ENCODE measurements around the gene DDOST.

Gene DDOST

GRCh38 chr1:20652300-20652699, 8.9 kb downstream of the DDOST start:
- Histone ChIP-seq H3K36me3 (peaks cover 99% of the 10 kb centered on the region), H3K4me1 (ENCODE audit: control insufficient read depth in 1 of 2, insufficient read depth in 1 of 2, low read depth in 1 of 2, low read length in 1 of 2) (no peaks in the 10 kb centered on the region), H3K27me3 (no peaks in the 10 kb centered on the region), H3K27ac (peak overlapping the region; percentile 11), H3K9me3 (no peaks in the 10 kb centered on the region), H3K4me3 (ENCODE audit: low read depth in 1 of 2, low read length in 1 of 2) (no peak overlapping the region)
- TF ChIP-seq CTCF (IDR thresholded peaks at IDR 0.05): no peak

DNA sequence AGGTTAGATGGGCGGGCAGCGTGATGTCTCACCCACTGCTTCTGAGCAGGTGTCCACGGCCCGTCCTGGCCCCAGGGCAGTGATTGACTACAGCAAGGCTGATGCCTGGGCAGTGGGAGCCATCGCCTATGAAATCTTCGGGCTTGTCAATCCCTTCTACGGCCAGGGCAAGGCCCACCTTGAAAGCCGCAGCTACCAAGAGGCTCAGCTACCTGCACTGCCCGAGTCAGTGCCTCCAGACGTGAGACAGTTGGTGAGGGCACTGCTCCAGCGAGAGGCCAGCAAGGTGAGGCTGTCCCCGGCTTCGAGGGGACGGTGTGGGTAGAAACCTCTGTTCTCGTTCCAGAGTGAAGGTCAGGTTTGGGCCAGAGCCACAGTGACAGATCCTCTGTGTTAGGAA, 12.2 kb downstream of the DDOST start:
- no peak overlapping the region for H3K27ac ChIP-seq
- H3K9me3 ChIP-seq: no peaks in the 10 kb centered on the region
- no peaks in the 10 kb centered on the region for H3K4me1 ChIP-seq (ENCODE audit: control insufficient read depth in 1 of 2, insufficient read depth in 1 of 2, low read depth in 1 of 2, low read length in 1 of 2)
- peaks cover 97% of the 10 kb centered on the region for H3K36me3 ChIP-seq
- no peak overlapping the region for H3K4me3 ChIP-seq (ENCODE audit: low read depth in 1 of 2, low read length in 1 of 2)
- no peaks in the 10 kb centered on the region for H3K27me3 ChIP-seq
- no peak for TF ChIP-seq CTCF (IDR thresholded peaks at IDR 0.05)

- no peak for TF ChIP-seq CTCF (IDR thresholded peaks at IDR 0.05)
Observed at GRCh38 chr1:20648438-20648837, 12.7 kb downstream of the DDOST start.

DNA sequence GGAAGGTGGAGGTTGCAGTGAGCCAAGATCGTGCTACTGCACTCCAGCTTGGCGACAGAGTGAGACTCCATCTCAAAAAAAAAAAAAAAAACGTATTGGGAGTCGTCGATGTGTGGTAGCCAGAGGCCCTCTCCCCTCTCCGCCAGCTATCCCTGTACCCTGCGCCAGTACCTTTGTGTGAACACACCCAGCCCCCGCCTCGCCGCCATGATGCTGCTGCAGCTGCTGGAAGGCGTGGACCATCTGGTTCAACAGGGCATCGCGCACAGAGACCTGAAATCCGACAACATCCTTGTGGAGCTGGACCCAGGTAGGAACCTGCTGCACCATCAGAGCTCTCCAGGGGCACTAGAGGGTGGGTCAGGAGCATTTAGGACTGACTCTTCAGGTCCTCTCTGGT, 15.8 kb downstream of the DDOST start:
- Histone ChIP-seq H3K4me1 (ENCODE audit: control insufficient read depth in 1 of 2, insufficient read depth in 1 of 2, low read depth in 1 of 2, low read length in 1 of 2) (no peaks in the 10 kb centered on the region), H3K4me3 (ENCODE audit: low read depth in 1 of 2, low read length in 1 of 2) (no peak overlapping the region), H3K9me3 (no peaks in the 10 kb centered on the region), H3K27me3 (no peaks in the 10 kb centered on the region), H3K27ac (no peak overlapping the region), H3K36me3 (peaks cover 97% of the 10 kb centered on the region)
- no peak for TF ChIP-seq CTCF (IDR thresholded peaks at IDR 0.05)

More at GRCh38 chr1:20648438-20648837, 12.7 kb downstream of the DDOST start:
- H3K27me3 ChIP-seq: no peaks in the 10 kb centered on the region
- peaks cover 97% of the 10 kb centered on the region for H3K36me3 ChIP-seq
- H3K4me3 ChIP-seq (ENCODE audit: low read depth in 1 of 2, low read length in 1 of 2): no peak overlapping the region
- no peak overlapping the region for H3K27ac ChIP-seq
- no peaks in the 10 kb centered on the region for H3K4me1 ChIP-seq (ENCODE audit: control insufficient read depth in 1 of 2, insufficient read depth in 1 of 2, low read depth in 1 of 2, low read length in 1 of 2)
- H3K9me3 ChIP-seq: no peaks in the 10 kb centered on the region

GRCh38 chr1:20644416-20644815, 16.8 kb downstream of the DDOST start:
- no peak overlapping the region for H3K27ac ChIP-seq
- no peak overlapping the region for H3K4me3 ChIP-seq (ENCODE audit: low read depth in 1 of 2, low read length in 1 of 2)
- no peaks in the 10 kb centered on the region for H3K4me1 ChIP-seq (ENCODE audit: control insufficient read depth in 1 of 2, insufficient read depth in 1 of 2, low read depth in 1 of 2, low read length in 1 of 2)
- TF ChIP-seq CTCF (IDR thresholded peaks at IDR 0.05): no peak
- H3K36me3 ChIP-seq: peaks cover 97% of the 10 kb centered on the region
- H3K27me3 ChIP-seq: no peaks in the 10 kb centered on the region
- no peaks in the 10 kb centered on the region for H3K9me3 ChIP-seq

GRCh38 chr1:20643080-20643479, 18.1 kb downstream of the DDOST start:
- H3K9me3 ChIP-seq: no peaks in the 10 kb centered on the region
- no peak overlapping the region for H3K4me3 ChIP-seq (ENCODE audit: low read depth in 1 of 2, low read length in 1 of 2)
- no peak for TF ChIP-seq CTCF (IDR thresholded peaks at IDR 0.05)
- no peaks in the 10 kb centered on the region for H3K4me1 ChIP-seq (ENCODE audit: control insufficient read depth in 1 of 2, insufficient read depth in 1 of 2, low read depth in 1 of 2, low read length in 1 of 2)
- peaks cover 97% of the 10 kb centered on the region for H3K36me3 ChIP-seq
- H3K27me3 ChIP-seq: no peaks in the 10 kb centered on the region
- H3K27ac ChIP-seq: no peak overlapping the region

Measured in neutrophil (primary cell).